ENCODE results near the gene CABP2. TPM values are rescaled to one million over a fixed set of nuclear protein-coding genes. Genes with fewer than 3 reads are reported as not detected.
"Not testable (repeated sequence)": the region's sequence is repeated elsewhere in the genome, so short reads cannot be mapped to it uniquely, and the experiment has no call there.

The CABP2 gene
- total RNA-seq, 1 donor from 2014 or later, result not detected

DNA sequence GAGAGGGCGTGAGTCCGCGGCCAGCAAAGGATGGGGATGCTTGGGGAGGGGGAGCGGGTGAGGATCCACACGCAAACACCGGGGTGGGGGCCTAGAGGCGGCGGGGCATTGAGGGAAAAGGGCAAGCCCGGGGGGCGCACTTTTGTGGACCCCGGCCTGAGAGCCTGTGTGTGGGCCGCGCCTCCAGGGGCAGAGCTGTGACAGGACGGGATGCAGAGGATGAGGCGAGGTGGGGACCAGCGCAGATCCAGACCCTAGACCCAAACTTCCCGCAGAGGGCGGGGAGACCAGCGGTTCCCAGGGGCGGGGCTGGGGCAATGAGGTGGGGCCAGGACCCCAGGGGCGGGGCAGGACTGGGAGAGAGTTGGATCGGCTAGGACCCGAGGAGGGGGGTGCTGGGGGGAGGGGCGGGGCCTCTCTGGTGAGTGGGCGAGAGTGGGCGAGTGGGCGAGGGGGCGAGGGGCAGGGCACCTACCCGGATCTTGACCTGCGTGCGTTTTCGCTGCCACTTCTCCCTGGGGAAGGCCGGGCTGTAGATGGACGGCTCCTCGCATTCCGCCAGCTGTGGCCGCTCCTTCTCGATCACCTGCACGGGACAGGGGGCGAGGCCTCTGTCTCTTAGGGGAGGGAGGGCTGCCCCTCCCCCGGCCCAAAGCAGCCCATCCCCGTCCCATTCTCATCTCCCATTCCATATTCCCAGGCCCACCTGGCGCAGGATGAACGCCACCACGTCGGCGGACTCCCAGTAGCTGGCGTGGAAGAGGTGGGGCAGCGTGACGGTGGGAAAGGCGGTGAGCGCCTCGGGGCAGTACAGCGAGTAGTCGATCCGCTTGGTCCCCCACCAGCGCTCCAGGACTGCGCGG is 28.6 kb downstream of the CABP2 start:
- no peak for DNase-seq (ENCODE audit: low spot score)

GRCh38 chr11:67493548-67494370 is 29.5 kb downstream of the CABP2 start:
- no peak for DNase-seq (ENCODE audit: low spot score)

- DNase-seq (ENCODE audit: low spot score), result no peak
Observed at GRCh38 chr11:67492801-67493547, 30.3 kb downstream of the CABP2 start.

GRCh38 chr11:67492069-67492727 is 31.0 kb downstream of the CABP2 start:
- no peak for DNase-seq (ENCODE audit: low spot score)

GRCh38 chr11:67491276-67492068 is 31.8 kb downstream of the CABP2 start:
- no peak for DNase-seq (ENCODE audit: low spot score)

- no peak for DNase-seq (ENCODE audit: low spot score)
Observed at GRCh38 chr11:67490727-67491065, 32.5 kb downstream of the CABP2 start.

GRCh38 chr11:67489885-67490726 is 33.1 kb downstream of the CABP2 start:
- DNase-seq (ENCODE audit: low spot score), result no peak

DNA sequence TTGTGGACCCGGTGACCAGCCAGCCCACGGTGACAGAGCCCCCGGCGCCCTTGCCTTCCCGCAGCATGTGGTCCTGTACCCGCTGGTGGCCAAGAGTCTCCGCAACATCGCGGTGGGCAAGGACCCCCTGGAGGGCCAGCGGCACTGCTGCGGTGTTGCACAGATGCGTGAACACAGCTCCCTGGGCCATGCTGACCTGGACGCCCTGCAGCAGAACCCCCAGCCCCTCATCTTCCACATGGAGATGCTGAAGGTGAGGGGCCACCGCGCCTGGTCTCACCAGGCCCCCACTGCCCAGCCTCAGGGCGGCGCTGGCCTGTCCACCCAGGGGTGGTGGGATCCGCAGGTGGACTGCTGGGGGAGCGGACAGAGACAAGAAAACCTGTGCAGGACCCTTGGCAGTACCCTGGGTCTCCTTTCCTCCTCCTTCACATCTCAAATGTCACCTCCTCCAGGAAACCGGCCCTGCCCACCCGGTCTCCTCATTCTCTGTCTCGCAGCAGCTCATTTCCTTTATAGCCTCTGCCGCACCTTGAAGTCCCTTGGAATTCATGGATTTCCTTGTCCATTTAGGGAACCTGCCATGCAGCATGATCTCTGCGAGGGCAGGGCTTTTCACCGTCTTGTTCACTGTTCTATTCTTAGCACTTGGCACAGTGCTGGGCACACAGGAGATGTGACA is 33.9 kb downstream of the CABP2 start:
- no peak for DNase-seq (ENCODE audit: low spot score)

- DNase-seq (ENCODE audit: low spot score), result no peak
Observed at GRCh38 chr11:67486481-67487195, 36.6 kb downstream of the CABP2 start.

GRCh38 chr11:67485873-67486361 is 37.3 kb downstream of the CABP2 start:
- not testable (repeated sequence) for DNase-seq (ENCODE audit: low spot score)

DNA sequence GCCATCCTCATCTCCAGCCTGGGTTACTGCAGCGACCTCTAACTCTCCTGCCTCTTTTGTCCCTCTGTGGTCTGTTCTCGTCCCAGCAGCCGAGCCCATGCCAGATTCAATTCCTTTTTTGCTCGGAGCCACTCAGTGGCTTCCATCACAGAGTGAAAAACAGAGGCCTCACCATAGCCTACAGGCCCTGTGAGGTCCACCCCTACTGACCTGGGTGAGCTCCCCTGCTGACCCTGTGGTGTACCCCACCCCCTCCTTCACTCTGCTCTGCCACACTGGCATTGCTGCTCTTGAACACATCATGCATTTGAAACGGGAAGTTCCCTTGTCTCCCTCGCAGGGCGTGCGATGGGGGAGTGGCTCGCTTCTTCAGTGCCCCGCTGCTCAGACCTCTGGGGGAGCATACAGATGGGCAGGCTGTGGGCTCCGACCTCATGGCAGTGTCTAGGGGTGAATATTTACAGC is 38.4 kb downstream of the CABP2 start:
- DNase-seq (ENCODE audit: low spot score), result no peak

- DNase-seq (ENCODE audit: low spot score), result no peak
Observed at GRCh38 chr11:67483831-67484665, 39.2 kb downstream of the CABP2 start.

DNA sequence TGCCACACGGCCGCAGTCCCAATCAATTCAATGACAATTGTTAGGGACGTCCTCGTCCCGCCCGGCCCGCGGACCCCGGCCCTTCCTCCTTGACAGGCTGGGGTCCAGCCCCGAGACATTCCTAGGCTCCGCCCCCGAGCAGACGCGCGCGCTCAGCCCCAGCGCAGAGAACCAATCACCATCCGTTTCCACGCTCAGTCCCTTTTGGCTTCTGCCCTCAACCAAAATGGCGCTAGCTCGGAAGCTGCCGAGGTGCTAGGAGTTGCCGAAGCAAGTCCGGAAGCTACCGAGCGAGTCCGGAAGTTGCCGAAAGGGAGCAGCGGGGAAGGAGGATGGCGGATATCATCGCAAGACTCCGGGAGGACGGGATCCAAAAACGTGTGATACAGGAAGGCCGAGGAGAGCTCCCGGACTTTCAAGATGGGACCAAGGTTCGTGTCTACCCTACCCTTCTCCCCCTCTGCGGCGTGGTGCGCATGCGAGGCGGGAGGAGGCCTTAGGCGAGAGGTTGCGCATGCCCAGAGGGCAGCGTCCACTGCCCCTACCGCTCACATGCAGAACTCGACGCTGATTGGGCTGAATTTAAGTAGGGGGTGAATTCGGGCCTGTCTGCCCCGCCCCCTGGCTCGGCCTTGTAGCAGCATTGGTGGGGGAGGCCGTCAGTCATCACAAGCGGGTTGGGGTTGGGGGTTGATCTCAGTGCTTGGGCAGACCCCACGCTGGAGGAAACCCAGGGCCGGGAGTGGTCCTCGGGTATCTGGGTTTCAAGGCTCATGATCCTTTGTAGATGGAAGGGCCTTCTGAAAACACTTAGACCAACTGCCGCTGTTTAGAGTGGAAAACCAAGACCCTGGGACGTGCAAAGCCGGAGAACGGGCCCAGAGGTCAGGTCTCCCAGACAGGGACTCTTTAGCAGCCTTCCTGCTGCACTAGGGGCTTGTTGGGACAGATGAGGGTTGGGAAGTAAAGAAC is 40.1 kb downstream of the CABP2 start, which contains the start of gene AIP:
Gene AIP, plus strand, starts transcription at position 200 of the 972 bp plus-strand sequence. Its CDS starts 133 bp downstream, at position 333.
- DNase-seq (ENCODE audit: low spot score), result peak; percentile 99

DNA sequence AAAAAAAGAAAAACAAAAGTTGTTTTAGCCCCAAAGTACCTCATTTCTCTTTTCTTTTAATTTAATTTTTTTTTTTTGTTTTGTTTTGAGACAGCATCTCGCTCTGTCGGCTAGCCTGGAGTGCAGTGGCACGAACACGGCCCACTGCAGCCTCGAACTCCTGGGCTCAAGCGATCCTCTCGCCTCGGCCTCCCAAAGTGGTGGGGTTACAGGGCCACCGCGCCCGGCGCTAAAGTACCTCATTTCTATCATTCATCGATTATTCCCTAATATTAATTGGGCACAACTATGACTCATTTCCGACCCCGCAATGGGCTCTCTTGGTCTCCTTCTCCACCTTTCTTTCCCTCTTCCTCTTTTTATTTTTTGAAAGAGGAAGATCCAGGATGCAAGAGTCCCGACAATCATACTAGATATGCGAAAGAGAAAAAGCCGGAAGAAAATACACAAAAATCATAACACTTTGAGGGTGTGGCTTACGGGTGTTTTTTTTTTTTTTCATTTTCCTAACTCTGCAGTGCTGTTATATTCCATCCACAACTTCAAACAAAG is 40.9 kb downstream of the CABP2 start:
- DNase-seq (ENCODE audit: low spot score), result no peak

DNA sequence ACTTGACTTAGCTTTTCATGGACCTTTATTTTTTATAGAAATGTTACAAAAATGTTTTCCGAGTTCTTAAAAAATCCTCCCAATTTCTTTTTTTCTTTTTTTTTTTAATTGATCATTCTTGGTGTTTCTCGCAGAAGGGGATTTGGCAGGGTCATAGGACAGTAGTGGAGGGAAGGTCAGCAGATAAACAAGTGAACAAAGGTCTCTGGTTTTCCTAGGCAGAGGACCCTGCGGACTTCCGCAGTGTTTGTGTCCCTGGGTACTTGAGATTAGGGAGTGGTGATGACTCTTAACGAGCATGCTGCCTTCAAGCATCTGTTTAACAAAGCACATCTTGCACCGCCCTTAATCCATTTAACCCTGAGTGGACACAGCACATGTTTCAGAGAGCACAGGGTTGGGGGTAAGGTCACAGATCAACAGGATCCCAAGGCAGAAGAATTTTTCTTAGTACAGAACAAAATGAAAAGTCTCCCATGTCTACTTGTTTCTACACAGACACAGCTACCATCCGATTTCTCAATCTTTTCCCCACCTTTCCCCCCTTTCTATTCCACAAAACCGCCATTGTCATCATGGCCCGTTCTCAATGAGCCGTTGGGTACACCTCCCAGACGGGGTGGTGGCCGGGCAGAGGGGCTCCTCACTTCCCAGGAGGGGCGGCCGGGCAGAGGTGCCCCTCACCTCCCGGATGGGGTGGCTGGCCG is 45.7 kb downstream of the CABP2 start:
- not testable (repeated sequence) for DNase-seq (ENCODE audit: low spot score)

All from mucosa of gallbladder (tissue), 1 donor.